HepG2 (cell line): ENCODE data around the gene PARP11. TPM values are rescaled to one million over a fixed set of nuclear protein-coding genes. Genes with fewer than 3 reads are reported as not detected.

Experiments
- ATAC-seq: fragments of 200-7000 bp; cut with Tn5 transposase; 3 replicates; pipeline ENCODE4 v1.9.1; 2020; ENCODE audit warnings: mild to moderate bottlenecking, moderate library complexity
- BruUV-seq: library from RNA; stranded (reverse); fragments of 400-500 nt; replicated peaks from 2 replicates; lab custom pipeline; 2021; lab: Mats Ljungman, UMichigan
- CTCF ChIA-PET: fragments of 300-600 bp; formaldehyde crosslinking; extraction: SDS; loops from one replicate; lab custom pipeline; 2021; ENCODE audit warnings: low total read pairs, inconsistent platforms, low intra/inter-chr PET ratio; lab: Yijun Ruan, JAX
- POLR2A ChIA-PET: fragments of 350-600 bp; sonication (Branson Sonifier 250); formaldehyde crosslinking; loops from one replicate; lab custom pipeline; 2020; ENCODE audit warnings: antibody characterized with exemption, inconsistent platforms; lab: Yijun Ruan, JAX
- DNase-seq: peaks from one replicate; pipeline ENCODE4 v3.0.0-alpha.2; 2015; ENCODE audit warnings: low spot score
- FAIRE-seq: peaks from 3 replicates; lab custom pipeline; 2011; peaks lifted over from hg19 to GRCh38; lab: Jason Lieb, UNC
- H2AFZ ChIP-seq: one replicate; pipeline ENCODE4 v1.6.1; 2011; ENCODE audit warnings: low read length, inconsistent platforms
- H3K27ac ChIP-seq: fragments of 300-600 bp; 3 replicates; pipeline ENCODE4 v1.8.0; 2011; ENCODE audit warnings: mixed run types, mild to moderate bottlenecking, mixed read lengths, low read length, inconsistent platforms; ENCODE audit not compliant: insufficient read depth; ENCODE audit errors: extremely low read length
- H3K27me3 ChIP-seq, 2 experiments: fragments of 200-600 bp in 1 of 2; 2 replicates in 1 of 2; 3 replicates in 1 of 2; pipeline versions ENCODE4 v1.6.0 to v1.8.0; 2011; ENCODE audit warnings: low read length in 2 of 2, mild to moderate bottlenecking in 2 of 2, moderate library complexity in 2 of 2, inconsistent platforms in 1 of 2; ENCODE audit not compliant: insufficient read depth in 2 of 2, control insufficient read depth in 1 of 2
- H3K36me3 ChIP-seq, 2 experiments: fragments of 200-600 bp in 1 of 2; replicated peaks in 1 of 2; 2 replicates in 1 of 2; 3 replicates in 1 of 2; pipeline versions ENCODE4 v1.5.1 to v1.8.0; 2011; ENCODE audit warnings: low read length in 2 of 2, inconsistent platforms in 1 of 2; ENCODE audit not compliant: insufficient read depth in 2 of 2, control insufficient read depth in 1 of 2
- H3K4me1 ChIP-seq: 2 replicates; pipeline ENCODE4 v1.5.1; 2012; ENCODE audit warnings: low read length, inconsistent platforms; ENCODE audit not compliant: insufficient read depth
- H3K4me2 ChIP-seq: 2 replicates; pipeline ENCODE4 v1.6.0; 2011; ENCODE audit warnings: low read depth, low read length, inconsistent platforms
- H3K4me3 ChIP-seq, 3 experiments: fragments of 200-600 bp in 1 of 3; sonication (generic), shearing (Covaris generic) in 1 of 3; replicated peaks in 1 of 3; 2 replicates each; pipeline ENCODE4 v1.5.1; 2011 to 2016; ENCODE audit warnings: low read length in 3 of 3, inconsistent platforms in 2 of 3, low read depth in 2 of 3, mild to moderate bottlenecking in 2 of 3, control low read depth in 1 of 3, mixed read lengths in 1 of 3; ENCODE audit not compliant: insufficient read depth in 1 of 3
- H3K79me2 ChIP-seq: one replicate; pipeline ENCODE4 v1.6.1; 2011; ENCODE audit warnings: low read length, inconsistent platforms; ENCODE audit not compliant: insufficient read depth
- H3K9ac ChIP-seq: 2 replicates; pipeline ENCODE4 v1.6.0; 2011; ENCODE audit warnings: mild to moderate bottlenecking, low read depth, low read length, inconsistent platforms; ENCODE audit not compliant: insufficient read depth
- H3K9me3 ChIP-seq: 2 replicates; pipeline ENCODE4 v1.5.1; 2012; ENCODE audit warnings: mild to moderate bottlenecking, low read length
- H4K20me1 ChIP-seq: 2 replicates; pipeline ENCODE4 v1.6.0; 2011; ENCODE audit warnings: inconsistent platforms, mild to moderate bottlenecking, low read length, moderate library complexity; ENCODE audit not compliant: insufficient read depth
- ARNT2 ChIP-seq: sonication (generic); formaldehyde crosslinking; IDR thresholded peaks from 2 replicates; pipeline ENCODE4 v1.8.0; 2022; ENCODE audit warnings: mild to moderate bottlenecking, low read depth, missing genetic modification reagents, moderate library complexity
- CC2D1A ChIP-seq: sonication (generic); formaldehyde crosslinking; IDR thresholded peaks from 2 replicates; pipeline ENCODE4 v1.8.1; 2023; ENCODE audit warnings: mild to moderate bottlenecking, missing genetic modification reagents
- IKZF1 ChIP-seq: fragments of 450-650 bp; IDR thresholded peaks from 2 replicates; pipeline ENCODE4 v1.7.1; 2016
- JARID2 ChIP-seq: sonication (generic); formaldehyde crosslinking; IDR thresholded peaks from 2 replicates; pipeline ENCODE4 v1.8.1; 2023; ENCODE audit warnings: missing genetic modification reagents, inconsistent platforms; ENCODE audit not compliant: insufficient replicate concordance
- NFKB2 ChIP-seq: sonication (generic); formaldehyde crosslinking; IDR thresholded peaks from 2 replicates; pipeline ENCODE4 v1.4.0; 2020; ENCODE audit warnings: missing genetic modification reagents, borderline replicate concordance
- REXO4 ChIP-seq: sonication (generic); formaldehyde crosslinking; IDR thresholded peaks from 2 replicates; pipeline ENCODE4 v1.8.0; 2022; ENCODE audit warnings: missing genetic modification reagents, mild to moderate bottlenecking, borderline replicate concordance
- SALL2 ChIP-seq: sonication (generic); formaldehyde crosslinking; IDR thresholded peaks from 2 replicates; pipeline ENCODE4 v1.8.1; 2023; ENCODE audit warnings: mild to moderate bottlenecking, missing genetic modification reagents, inconsistent platforms
- TCF12 ChIP-seq, 2 experiments: fragments of 450-650 bp in 1 of 2; sonication (generic) in 1 of 2; formaldehyde crosslinking in 1 of 2; IDR thresholded peaks; 2 replicates each; pipeline versions ENCODE4 v1.6.1 to v1.8.0; 2017 to 2022; ENCODE audit warnings: antibody characterized with exemption in 1 of 2, mild to moderate bottlenecking in 1 of 2, missing genetic modification reagents in 1 of 2, moderate library complexity in 1 of 2
- ZNF496 ChIP-seq: sonication (generic); formaldehyde crosslinking; IDR thresholded peaks from 2 replicates; pipeline ENCODE4 v1.8.1; 2023; ENCODE audit warnings: mild to moderate bottlenecking, moderate library complexity, missing genetic modification reagents; ENCODE audit not compliant: insufficient replicate concordance
- WGBS: methylation state at CpG from one replicate; pipeline ENCODE4 v1.1.6; 2017; ENCODE audit warnings: low lambda C conversion rate; 5-methylcytosine and 5-hydroxymethylcytosine counted together
- in situ Hi-C: cut with HindIII; loops from 2 replicates; pipeline ENCODE4 v1.10.0; 2017; ENCODE audit warnings: low pct_unique_long_range_greater_than_20kb; ENCODE audit not compliant: extremely low pct_ligation_motif_present
- intact Hi-C: fragments of 100-400 bp; cut with micrococcal nuclease; formaldehyde crosslinking; loops from one replicate; pipeline ENCODE4 v1.10.0; 2022; ENCODE audit not compliant: unreplicated experiment
- polyA plus RNA-seq, 8 experiments: library from polyadenylated mRNA; depleted of rRNA in 3 of 8; stranded (reverse) in 7 of 8; unstranded in 1 of 8; fragments of >200 nt; fragmentation: Illumina TruSeq in 4 of 8; extraction: Trizol in 4 of 8; gene quantifications; 2 replicates each; pipeline versions ENCODE4 v1.2.1 to v1.2.3, GENCODE V29; 2011 to 2016; ENCODE audit warnings: low read depth in 4 of 8, missing spikeins in 1 of 8, mixed read lengths in 1 of 8; ENCODE audit not compliant: insufficient read depth in 1 of 8
- total RNA-seq, 5 experiments: library from RNA; depleted of rRNA; stranded (reverse); fragments of >200 nt; fragmentation: Illumina TruSeq; extraction: Trizol; gene quantifications; 2 replicates each; pipeline ENCODE4 v1.2.3, GENCODE V29; 2016; ENCODE audit warnings: low read depth in 1 of 5
- TF ChIP-seq, protein P1 (sequence below): sonication (generic); formaldehyde crosslinking; IDR thresholded peaks from 2 replicates; pipeline ENCODE4 v1.4.0; 2020; ENCODE audit warnings: missing genetic modification reagents, mild to moderate bottlenecking, borderline replicate concordance
- TF ChIP-seq, protein P2 (sequence below): conservative IDR thresholded peaks from 2 replicates; pipeline ENCODE4 v1.6.1; 2018; ENCODE audit warnings: missing genetic modification reagents
- TF ChIP-seq, protein P3 (sequence below): sonication (generic); formaldehyde crosslinking; conservative IDR thresholded peaks from 2 replicates; pipeline ENCODE4 v1.8.0; 2022; ENCODE audit warnings: low read depth, missing genetic modification reagents
- TF ChIP-seq, protein P4 (sequence below): sonication (generic); formaldehyde crosslinking; IDR thresholded peaks from 2 replicates; pipeline ENCODE4 v1.5.0; 2020; ENCODE audit warnings: mild to moderate bottlenecking, missing genetic modification reagents, borderline replicate concordance

PARP11 gene
- total and polyA plus RNA-seq, 2 of the 13 experiments (the other 11 are each of a cell fraction or from before 2014, with no cell fraction given): 4.0 to 7.6 TPM

DNA sequence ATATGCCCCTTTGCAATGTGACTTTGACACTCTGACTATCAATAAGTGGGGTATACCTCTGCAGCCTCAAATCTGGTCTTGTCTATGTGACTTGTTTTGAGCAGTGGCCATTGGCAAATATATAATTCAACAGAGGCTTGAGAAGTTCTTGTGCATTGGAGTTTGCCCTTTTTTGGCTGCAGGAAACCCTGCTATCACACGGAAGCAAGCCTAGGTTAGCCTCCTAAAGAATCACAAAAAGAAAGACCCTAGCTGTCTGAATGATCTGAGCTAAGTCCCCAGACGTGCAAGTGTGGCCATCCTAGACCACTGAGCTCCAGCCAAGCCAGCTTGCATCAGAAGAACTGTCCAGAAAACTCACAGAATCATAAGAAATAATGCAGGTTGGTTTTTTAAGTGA, 31.8 kb upstream of the PARP11 start:
- no peaks in the 10 kb centered on the region for H3K4me1 ChIP-seq
- no peak for ATAC-seq
- H2AFZ ChIP-seq: no peak overlapping the region
- H3K4me2 ChIP-seq: no peak overlapping the region
- in situ Hi-C loops (no loop called here), intact Hi-C loops (no loop called here)
- no peak for DNase-seq
- no peaks in the 10 kb centered on the region for H3K36me3 ChIP-seq
- H4K20me1 ChIP-seq: no peaks in the 10 kb centered on the region
- no peak overlapping the region for H3K9ac ChIP-seq
- H3K27me3 ChIP-seq: peaks cover 1 to 6% of the 10 kb centered on the region in 2 experiments; a peak in 1 of 5 replicates
- H3K79me2 ChIP-seq: no peaks in the 10 kb centered on the region
- no peak for FAIRE-seq
- no peak overlapping the region for H3K4me3 ChIP-seq
- ChIA-PET POLR2A (no interaction called here), CTCF (no interaction called here)
- no TSS peak for BruUV-seq
- TF ChIP-seq, protein P1, sequence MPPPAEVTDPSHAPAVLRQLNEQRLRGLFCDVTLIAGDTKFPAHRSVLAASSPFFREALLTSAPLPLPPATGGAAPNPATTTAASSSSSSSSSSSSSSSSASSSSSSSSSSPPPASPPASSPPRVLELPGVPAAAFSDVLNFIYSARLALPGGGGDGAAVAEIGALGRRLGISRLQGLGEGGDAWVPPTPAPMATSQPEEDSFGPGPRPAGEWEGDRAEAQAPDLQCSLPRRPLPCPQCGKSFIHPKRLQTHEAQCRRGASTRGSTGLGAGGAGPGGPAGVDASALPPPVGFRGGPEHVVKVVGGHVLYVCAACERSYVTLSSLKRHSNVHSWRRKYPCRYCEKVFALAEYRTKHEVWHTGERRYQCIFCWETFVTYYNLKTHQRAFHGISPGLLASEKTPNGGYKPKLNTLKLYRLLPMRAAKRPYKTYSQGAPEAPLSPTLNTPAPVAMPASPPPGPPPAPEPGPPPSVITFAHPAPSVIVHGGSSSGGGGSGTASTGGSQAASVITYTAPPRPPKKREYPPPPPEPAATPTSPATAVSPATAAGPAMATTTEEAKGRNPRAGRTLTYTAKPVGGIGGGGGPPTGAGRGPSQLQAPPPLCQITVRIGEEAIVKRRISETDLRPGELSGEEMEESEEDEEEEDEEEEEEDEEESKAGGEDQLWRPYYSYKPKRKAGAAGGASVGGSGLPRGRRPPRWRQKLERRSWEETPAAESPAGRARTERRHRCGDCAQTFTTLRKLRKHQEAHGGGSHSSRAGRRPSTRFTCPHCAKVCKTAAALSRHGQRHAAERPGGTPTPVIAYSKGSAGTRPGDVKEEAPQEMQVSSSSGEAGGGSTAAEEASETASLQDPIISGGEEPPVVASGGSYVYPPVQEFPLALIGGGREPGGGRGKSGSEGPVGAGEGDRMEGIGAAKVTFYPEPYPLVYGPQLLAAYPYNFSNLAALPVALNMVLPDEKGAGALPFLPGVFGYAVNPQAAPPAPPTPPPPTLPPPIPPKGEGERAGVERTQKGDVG (CRISPR knock-in tag): no peak
- TF ChIP-seq JARID2 (CRISPR knock-in tag) (no peak), ZNF496 (CRISPR knock-in tag) (no peak), TCF12 (IDR thresholded peaks at IDR 0.05) (no peak), TCF12 (CRISPR knock-in tag; IDR thresholded peaks at IDR 0.05) (no peak), REXO4 (CRISPR knock-in tag) (no peak), ARNT2 (CRISPR knock-in tag) (no peak), CC2D1A (CRISPR knock-in tag) (no peak), NFKB2 (CRISPR knock-in tag) (no peak), SALL2 (CRISPR knock-in tag) (no peak), IKZF1 (no peak)
- TF ChIP-seq, protein P2, sequence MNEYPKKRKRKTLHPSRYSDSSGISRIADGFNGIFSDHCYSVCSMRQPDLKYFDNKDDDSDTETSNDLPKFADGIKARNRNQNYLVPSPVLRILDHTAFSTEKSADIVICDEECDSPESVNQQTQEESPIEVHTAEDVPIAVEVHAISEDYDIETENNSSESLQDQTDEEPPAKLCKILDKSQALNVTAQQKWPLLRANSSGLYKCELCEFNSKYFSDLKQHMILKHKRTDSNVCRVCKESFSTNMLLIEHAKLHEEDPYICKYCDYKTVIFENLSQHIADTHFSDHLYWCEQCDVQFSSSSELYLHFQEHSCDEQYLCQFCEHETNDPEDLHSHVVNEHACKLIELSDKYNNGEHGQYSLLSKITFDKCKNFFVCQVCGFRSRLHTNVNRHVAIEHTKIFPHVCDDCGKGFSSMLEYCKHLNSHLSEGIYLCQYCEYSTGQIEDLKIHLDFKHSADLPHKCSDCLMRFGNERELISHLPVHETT (CRISPR knock-in tag): no peak
- TF ChIP-seq, protein P3, sequence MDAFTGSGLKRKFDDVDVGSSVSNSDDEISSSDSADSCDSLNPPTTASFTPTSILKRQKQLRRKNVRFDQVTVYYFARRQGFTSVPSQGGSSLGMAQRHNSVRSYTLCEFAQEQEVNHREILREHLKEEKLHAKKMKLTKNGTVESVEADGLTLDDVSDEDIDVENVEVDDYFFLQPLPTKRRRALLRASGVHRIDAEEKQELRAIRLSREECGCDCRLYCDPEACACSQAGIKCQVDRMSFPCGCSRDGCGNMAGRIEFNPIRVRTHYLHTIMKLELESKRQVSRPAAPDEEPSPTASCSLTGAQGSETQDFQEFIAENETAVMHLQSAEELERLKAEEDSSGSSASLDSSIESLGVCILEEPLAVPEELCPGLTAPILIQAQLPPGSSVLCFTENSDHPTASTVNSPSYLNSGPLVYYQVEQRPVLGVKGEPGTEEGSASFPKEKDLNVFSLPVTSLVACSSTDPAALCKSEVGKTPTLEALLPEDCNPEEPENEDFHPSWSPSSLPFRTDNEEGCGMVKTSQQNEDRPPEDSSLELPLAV (CRISPR knock-in tag): no peak
- TF ChIP-seq, protein P4, sequence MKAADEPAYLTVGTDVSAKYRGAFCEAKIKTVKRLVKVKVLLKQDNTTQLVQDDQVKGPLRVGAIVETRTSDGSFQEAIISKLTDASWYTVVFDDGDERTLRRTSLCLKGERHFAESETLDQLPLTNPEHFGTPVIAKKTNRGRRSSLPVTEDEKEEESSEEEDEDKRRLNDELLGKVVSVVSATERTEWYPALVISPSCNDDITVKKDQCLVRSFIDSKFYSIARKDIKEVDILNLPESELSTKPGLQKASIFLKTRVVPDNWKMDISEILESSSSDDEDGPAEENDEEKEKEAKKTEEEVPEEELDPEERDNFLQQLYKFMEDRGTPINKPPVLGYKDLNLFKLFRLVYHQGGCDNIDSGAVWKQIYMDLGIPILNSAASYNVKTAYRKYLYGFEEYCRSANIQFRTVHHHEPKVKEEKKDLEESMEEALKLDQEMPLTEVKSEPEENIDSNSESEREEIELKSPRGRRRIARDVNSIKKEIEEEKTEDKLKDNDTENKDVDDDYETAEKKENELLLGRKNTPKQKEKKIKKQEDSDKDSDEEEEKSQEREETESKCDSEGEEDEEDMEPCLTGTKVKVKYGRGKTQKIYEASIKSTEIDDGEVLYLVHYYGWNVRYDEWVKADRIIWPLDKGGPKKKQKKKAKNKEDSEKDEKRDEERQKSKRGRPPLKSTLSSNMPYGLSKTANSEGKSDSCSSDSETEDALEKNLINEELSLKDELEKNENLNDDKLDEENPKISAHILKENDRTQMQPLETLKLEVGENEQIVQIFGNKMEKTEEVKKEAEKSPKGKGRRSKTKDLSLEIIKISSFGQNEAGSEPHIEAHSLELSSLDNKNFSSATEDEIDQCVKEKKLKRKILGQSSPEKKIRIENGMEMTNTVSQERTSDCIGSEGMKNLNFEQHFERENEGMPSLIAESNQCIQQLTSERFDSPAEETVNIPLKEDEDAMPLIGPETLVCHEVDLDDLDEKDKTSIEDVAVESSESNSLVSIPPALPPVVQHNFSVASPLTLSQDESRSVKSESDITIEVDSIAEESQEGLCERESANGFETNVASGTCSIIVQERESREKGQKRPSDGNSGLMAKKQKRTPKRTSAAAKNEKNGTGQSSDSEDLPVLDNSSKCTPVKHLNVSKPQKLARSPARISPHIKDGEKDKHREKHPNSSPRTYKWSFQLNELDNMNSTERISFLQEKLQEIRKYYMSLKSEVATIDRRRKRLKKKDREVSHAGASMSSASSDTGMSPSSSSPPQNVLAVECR: no peak
- H3K27ac ChIP-seq: no peak overlapping the region
- 0% methylated on average over 2 of the region's 2 CpGs for WGBS
- H3K9me3 ChIP-seq: no peaks in the 10 kb centered on the region
